Skin of body (tissue), 2 donors: ENCODE measurements around the gene PLEKHB2. TPM values are rescaled to one million over a fixed set of nuclear protein-coding genes. Genes with fewer than 3 reads are reported as not detected.
A peak's percentile ranks its signal among the peaks of the same experiment; 100 is the strongest.
"Not testable (repeated sequence)": the region's sequence is repeated elsewhere in the genome, so short reads cannot be mapped to it uniquely, and the experiment has no call there.

Experiments used
- DNase-seq: peaks from one replicate; lab custom pipeline; 2025; lab: John Stamatoyannopoulos, UW
- total RNA-seq: library from RNA; depleted of rRNA; stranded (reverse); fragments of >200 nt; gene quantifications from one replicate; pipeline ENCODE4 v1.2.3, GENCODE V29; 2014

The PLEKHB2 gene
- total RNA-seq, 1 donor from 2014 or later, result 39.9 TPM

GRCh38 chr2:131093696-131094462, 11.3 kb upstream of the PLEKHB2 start:
- peak; percentile 83 for DNase-seq

- no peak for DNase-seq
These were observed 10.5 kb upstream of the PLEKHB2 start for GRCh38 chr2:131094463-131095281.

DNA sequence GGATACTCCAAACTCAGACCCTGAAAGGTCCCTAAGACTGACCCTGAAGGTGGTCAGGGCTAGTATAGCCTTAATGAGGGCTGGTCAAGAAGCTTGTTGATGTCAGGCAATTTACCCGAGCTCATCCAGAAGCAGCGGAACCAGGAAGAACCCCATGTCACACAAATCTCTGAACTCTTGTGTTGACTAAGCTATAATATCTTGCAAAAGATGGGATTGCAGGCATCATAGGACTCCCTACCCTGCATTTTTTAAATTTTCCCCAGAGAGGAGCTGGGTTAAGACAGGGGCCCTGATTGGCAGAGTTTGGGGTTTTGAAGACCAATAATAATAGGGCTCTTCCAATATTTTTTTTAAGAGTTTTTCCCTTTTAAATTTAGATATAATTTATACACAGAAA, 2.0 kb upstream of the PLEKHB2 start:
- DNase-seq, result no peak

DNA sequence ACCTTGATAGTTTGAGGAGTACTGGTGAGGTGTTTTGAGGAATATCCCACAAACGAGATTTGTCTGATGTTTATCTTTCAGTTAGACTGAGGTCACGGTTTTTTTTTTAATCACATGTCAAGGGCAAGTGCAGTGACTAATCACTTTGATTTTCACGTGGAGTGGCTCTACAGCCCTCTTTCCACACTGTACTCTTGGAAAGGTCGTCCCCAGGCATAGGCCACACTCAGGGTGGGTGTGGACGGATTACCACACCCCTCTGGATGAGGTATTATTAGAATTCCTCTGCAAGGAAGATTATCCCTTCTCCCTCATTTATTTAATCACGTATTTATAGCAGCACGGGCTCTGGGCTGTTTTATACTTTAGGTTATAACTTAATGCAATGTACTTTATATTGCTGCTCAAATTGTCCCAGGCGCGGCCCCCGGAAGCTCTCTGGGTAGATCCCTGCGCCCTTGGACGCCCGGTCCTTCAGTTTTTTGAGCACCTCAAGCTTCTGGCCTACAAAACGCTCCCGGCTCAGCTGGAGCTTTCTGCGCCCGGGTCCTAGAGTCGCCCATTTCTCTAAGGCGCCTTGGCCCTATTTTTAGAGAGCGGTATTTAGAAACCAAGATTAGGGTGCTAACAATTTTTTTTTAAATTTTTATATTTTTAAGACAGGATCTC, 515 bp upstream of the PLEKHB2 start:
- DNase-seq, result peak; percentile 85

- no peak for DNase-seq
These were observed 1.0 kb downstream of the PLEKHB2 start for GRCh38 chr2:131105950-131106801.

DNA sequence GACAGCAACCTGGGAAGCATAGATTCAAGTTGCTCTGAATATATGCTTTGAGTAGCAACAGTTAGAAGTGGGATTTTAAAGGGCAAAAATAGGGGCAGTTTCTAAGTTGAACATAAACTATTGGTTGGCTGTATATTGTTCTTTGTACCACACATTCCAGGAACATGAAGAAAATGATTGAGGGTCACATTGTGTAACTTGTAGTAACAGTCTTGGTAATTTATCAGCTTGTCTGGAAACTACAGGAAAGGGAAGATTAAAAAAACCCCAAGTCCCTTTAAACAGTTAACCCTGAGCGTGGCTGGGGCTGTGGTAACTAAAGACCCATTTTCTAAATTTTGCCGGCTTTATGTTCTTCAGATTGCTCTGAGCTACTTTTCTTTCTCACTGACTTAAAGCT, 7.4 kb downstream of the PLEKHB2 start:
- DNase-seq, result no peak

- DNase-seq, result no peak
These were observed 8.6 kb downstream of the PLEKHB2 start for GRCh38 chr2:131113566-131114227.

DNA sequence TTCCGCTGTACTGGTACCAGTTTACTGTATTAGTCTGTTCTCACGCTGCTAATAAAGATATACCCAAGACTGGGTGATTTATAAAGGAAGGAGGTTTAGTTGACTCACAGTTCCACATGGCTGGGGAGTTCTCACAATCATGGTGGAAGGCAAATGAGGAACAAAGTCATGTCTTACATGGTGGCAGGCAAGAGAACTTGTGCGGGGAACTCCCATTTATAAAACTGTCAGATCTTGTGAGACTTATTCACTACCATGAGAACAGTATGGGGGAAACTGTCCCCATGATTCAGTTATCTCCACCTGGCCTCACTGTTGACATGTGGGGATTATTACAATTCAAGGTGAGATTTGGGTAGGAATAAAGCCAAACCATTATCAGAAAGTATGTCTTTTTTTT, 9.8 kb downstream of the PLEKHB2 start:
- DNase-seq, result not testable (repeated sequence)

GRCh38 chr2:131115752-131116151, 10.6 kb downstream of the PLEKHB2 start:
- no peak for DNase-seq

GRCh38 chr2:131120815-131121317, 15.7 kb downstream of the PLEKHB2 start:
- no peak for DNase-seq

GRCh38 chr2:131121464-131121863, 16.3 kb downstream of the PLEKHB2 start:
- no peak for DNase-seq

- no peak for DNase-seq
These were observed 17.4 kb downstream of the PLEKHB2 start for GRCh38 chr2:131122496-131122895.

- no peak for DNase-seq
These were observed 18.1 kb downstream of the PLEKHB2 start for GRCh38 chr2:131123192-131123591.

DNA sequence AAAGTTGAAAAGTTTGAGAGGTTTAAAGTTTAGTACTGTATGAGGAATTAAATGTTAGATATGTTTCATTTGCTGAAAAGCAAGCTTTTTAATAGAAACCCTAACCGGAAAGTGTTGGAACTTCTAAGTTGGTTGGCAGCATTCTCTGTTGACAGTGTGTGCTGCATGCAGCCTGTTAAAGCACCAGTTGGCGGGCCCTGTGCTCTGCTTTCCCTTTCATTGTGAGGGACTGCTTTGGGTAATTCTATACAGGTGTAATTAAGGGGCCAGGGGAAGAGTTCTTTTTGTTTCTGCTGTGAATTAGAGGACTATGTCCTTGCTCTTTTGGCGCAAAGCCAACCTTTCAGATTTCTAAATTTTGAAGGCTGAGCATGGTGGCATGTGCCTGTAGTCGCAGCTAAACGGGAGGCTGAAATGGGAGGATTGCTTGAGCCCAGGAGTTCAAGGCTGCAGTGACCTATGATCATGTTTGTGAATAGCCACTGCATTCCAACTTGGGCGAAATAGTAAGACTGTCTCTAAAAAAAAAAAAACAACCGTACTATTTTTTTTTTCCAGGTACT, 20.1 kb downstream of the PLEKHB2 start:
- no peak for DNase-seq

DNA sequence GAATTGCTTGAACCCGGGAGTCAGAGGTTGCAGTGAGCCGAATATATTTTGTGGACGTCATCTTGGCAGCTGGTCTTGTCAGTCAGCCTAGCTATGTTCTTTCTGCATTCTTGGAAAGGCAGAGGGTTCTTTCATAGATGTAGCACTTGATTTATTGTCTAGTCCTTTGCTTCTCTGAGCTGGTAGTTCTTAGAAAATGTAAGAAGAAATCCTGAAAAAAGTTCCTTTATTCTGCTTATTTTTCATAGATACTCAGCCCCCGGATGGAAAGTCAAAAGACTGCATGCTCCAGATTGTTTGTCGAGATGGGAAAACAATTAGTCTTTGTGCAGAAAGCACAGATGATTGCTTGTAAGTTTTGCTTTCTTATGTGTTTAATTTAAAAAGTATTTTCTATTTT, 21.3 kb downstream of the PLEKHB2 start:
- DNase-seq, result no peak

GRCh38 chr2:131127076-131127475, 21.9 kb downstream of the PLEKHB2 start:
- DNase-seq, result no peak

DNA sequence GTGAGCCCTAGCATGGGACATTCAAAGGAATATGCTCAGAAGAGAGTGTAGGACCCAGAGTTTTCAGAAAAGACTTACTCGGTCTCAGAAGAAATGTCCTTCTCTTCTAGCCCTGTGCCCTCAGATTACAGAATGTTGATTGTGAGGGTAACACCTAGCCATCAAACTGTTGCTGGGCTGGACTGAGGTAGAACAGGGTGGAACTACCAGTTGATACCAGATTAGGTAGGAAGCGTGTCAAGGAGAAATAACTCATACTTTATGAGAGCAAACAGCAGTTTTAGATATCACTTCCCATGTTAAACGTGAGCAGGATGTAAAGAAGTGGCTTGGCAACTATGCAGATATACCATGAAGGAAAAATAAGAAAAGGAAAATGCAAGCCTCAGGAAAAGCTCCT, 22.8 kb downstream of the PLEKHB2 start:
- no peak for DNase-seq

DNA sequence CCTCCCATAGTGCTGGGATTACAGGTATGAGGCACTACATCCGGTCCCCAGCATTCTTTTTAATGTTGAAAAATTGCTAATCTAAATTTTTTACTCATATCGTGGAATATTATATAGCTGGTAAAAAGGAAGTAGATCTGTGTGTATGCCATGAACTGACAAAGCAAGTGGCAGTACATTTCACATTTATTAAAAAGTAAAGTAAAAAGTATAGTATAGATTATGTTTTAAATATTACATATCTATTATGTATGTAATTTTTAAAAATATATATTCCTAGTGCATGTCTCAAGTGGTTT, 25.1 kb downstream of the PLEKHB2 start:
- no peak for DNase-seq

DNA sequence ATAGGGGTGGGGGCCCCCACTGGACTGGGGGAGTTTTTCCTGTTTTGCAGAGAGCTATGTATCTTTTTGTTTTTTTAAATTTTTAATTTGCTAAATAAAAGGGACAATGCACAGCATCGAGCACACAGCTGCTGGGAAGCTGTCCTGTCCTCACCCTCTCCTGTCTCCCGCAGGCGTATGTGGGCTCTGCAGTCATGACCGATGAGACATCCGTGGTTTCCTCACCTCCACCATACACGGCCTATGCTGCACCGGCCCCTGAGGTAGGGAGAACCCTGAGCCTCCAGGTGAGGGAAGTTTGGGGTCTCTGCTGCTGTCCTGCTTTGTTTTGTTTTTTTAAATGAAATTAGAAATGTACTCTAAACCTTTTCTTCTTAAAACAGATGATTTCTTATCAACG, 27.6 kb downstream of the PLEKHB2 start:
- DNase-seq, result no peak

GRCh38 chr2:131140581-131140980, 35.4 kb downstream of the PLEKHB2 start:
- DNase-seq, result no peak
